Measurements from ENCODE around the gene GHRL. TPM values are rescaled to one million over a fixed set of nuclear protein-coding genes. Genes with fewer than 3 reads are reported as not detected.

The GHRL gene
- total RNA-seq, 2 experiments from 2014 or later = 0.32 to 0.42 TPM

DNA sequence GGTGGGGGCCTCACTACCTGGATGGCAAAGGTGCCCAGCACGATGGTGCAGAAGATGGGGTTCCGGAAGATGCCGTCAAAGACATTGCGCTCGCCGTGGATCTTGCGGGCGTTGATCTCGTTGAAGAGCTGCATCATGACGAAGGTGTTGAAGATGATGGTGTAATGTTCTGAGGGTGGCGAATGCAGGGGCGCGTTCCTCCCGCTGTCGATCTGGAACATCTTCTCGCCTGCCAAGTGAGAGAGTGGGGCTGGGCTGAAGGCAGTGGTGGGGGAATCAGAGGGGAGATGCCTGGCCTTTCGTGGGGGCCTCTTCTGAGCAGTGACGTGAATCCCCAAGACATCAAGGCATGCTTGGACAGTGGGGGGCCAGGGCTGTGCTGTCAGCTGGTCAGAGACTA is 47.7 kb upstream of the GHRL start:
- CTCF ChIA-PET (ENCODE audit: unreplicated experiment) = no interaction called here

DNA sequence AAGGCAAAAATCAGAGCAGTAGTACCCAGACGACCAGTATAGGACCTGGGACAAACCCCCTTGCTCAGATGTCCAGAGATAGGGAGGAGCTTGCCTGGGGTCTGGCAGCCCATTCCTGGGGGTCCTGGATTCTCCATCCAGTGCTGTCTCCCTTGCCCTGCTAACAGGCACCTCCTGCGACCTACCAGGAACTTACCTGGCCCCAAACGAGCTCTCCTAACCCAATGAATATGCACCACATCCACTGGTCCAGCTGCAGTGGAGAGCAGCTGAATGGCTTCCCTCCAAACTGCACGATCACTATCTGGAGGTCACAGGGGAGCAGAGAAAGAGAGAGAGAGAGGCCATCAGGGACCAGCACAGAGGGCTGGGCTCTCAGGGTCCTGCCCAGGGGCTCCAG is 47.3 kb upstream of the GHRL start:
- no TSS peak for BruUV-seq (replicated peaks)
- Histone ChIP-seq H3K79me2 (ENCODE audit: insufficient read depth, low read depth, low read length) (no peaks in the 10 kb centered on the region), H3K4me2 (ENCODE audit: low read length) (no peak overlapping the region), H3K27ac (ENCODE audit: low read depth, low read length, poor library complexity, severe bottlenecking) (no peak overlapping the region), H3K36me3 (ENCODE audit: insufficient read depth, low read length) (no peaks in the 10 kb centered on the region), H3K9me3 (ENCODE audit: low read length) (no peaks in the 10 kb centered on the region), H2AFZ (ENCODE audit: low read length) (no peak overlapping the region), H3K4me1 (ENCODE audit: insufficient read depth, low read length, poor library complexity, severe bottlenecking) (peaks cover 18% of the 10 kb centered on the region), H3K4me3 (ENCODE audit: low read depth, low read length, poor library complexity, severe bottlenecking) (no peak overlapping the region), H3K9me2 (ENCODE audit: insufficient read depth, low read length) (no peaks in the 10 kb centered on the region), H4K20me1 (ENCODE audit: insufficient read depth, low read length) (no peaks in the 10 kb centered on the region)
- DNase-seq (ENCODE audit: low spot score) = no peak
- no peak for TF ChIP-seq EZH2phosphoT487 (IDR thresholded peaks at IDR 0.05; ENCODE audit: borderline replicate concordance, low read depth, low read length)
- TF ChIP-seq, protein P1, sequence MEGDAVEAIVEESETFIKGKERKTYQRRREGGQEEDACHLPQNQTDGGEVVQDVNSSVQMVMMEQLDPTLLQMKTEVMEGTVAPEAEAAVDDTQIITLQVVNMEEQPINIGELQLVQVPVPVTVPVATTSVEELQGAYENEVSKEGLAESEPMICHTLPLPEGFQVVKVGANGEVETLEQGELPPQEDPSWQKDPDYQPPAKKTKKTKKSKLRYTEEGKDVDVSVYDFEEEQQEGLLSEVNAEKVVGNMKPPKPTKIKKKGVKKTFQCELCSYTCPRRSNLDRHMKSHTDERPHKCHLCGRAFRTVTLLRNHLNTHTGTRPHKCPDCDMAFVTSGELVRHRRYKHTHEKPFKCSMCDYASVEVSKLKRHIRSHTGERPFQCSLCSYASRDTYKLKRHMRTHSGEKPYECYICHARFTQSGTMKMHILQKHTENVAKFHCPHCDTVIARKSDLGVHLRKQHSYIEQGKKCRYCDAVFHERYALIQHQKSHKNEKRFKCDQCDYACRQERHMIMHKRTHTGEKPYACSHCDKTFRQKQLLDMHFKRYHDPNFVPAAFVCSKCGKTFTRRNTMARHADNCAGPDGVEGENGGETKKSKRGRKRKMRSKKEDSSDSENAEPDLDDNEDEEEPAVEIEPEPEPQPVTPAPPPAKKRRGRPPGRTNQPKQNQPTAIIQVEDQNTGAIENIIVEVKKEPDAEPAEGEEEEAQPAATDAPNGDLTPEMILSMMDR (conservative IDR thresholded peaks at IDR 0.05; ENCODE audit: low read length) = no peak
- intact Hi-C loops (cut with micrococcal nuclease; ENCODE audit: unreplicated experiment) = no loop called here
- ChIA-PET CTCF (ENCODE audit: unreplicated experiment) (no interaction called here), POLR2A (no interaction called here)

More for the DNA sequence above, 47.7 kb upstream of the GHRL start:
- Histone ChIP-seq H3K4me1 (ENCODE audit: insufficient read depth, low read length, poor library complexity, severe bottlenecking) (peaks cover 22% of the 10 kb centered on the region), H3K79me2 (ENCODE audit: insufficient read depth, low read depth, low read length) (no peaks in the 10 kb centered on the region), H2AFZ (ENCODE audit: low read length) (no peak overlapping the region), H3K4me2 (ENCODE audit: low read length) (no peak overlapping the region), H3K4me3 (ENCODE audit: low read depth, low read length, poor library complexity, severe bottlenecking) (no peak overlapping the region), H3K9me2 (ENCODE audit: insufficient read depth, low read length) (no peaks in the 10 kb centered on the region), H3K36me3 (ENCODE audit: insufficient read depth, low read length) (no peaks in the 10 kb centered on the region), H3K27ac (ENCODE audit: low read depth, low read length, poor library complexity, severe bottlenecking) (no peak overlapping the region), H3K9me3 (ENCODE audit: low read length) (no peaks in the 10 kb centered on the region), H4K20me1 (ENCODE audit: insufficient read depth, low read length) (no peaks in the 10 kb centered on the region)
- TF ChIP-seq, protein P1 (conservative IDR thresholded peaks at IDR 0.05; ENCODE audit: low read length) = no peak
- no peak for TF ChIP-seq EZH2phosphoT487 (IDR thresholded peaks at IDR 0.05; ENCODE audit: borderline replicate concordance, low read depth, low read length)
- BruUV-seq (replicated peaks) = no TSS peak
- DNase-seq (ENCODE audit: low spot score) = no peak
- intact Hi-C loops (cut with micrococcal nuclease; ENCODE audit: unreplicated experiment) = no loop called here
- POLR2A ChIA-PET = no interaction called here

DNA sequence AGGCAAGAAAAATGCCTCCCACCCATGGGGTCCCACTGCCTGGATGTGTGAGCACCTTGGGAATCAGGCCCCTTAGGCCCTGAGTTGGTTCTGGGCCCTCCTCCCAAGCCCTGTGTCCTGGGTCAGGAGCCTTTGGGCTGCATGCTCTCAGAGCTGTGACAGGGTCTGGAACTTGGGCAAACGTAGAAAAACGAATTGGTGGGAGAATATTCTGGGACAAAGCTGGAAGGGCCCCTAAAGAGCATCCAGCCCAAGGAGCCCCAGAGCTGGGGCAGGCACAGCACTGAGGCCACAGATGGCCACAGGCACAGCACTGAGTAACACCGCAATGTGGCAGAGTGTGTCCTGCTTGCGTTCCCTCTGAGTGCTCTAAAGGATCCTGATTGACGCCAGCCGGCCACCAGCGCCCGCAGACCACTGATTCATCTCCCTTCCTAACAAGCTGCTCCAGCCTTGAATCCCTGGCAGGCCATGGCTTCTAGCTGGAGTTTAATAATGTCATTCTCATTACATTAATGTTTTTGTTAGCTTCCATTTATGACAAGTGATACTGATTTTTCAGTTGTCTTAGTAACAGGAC is 46.7 kb upstream of the GHRL start:
- H3K9me2 ChIP-seq (ENCODE audit: insufficient read depth, low read length) = no peaks in the 10 kb centered on the region
- no peaks in the 10 kb centered on the region for H3K79me2 ChIP-seq (ENCODE audit: insufficient read depth, low read depth, low read length)
- H2AFZ ChIP-seq (ENCODE audit: low read length) = no peak overlapping the region
- ChIA-PET CTCF (ENCODE audit: unreplicated experiment) (no interaction called here), POLR2A (no interaction called here)
- H3K4me3 ChIP-seq (ENCODE audit: low read depth, low read length, poor library complexity, severe bottlenecking) = no peak overlapping the region
- TF ChIP-seq EZH2phosphoT487 (IDR thresholded peaks at IDR 0.05; ENCODE audit: borderline replicate concordance, low read depth, low read length) = no peak
- TF ChIP-seq, protein P1 (conservative IDR thresholded peaks at IDR 0.05; ENCODE audit: low read length) = no peak
- intact Hi-C loops (cut with micrococcal nuclease; ENCODE audit: unreplicated experiment) = no loop called here
- H3K9me3 ChIP-seq (ENCODE audit: low read length) = no peaks in the 10 kb centered on the region
- no peaks in the 10 kb centered on the region for H4K20me1 ChIP-seq (ENCODE audit: insufficient read depth, low read length)
- H3K27ac ChIP-seq (ENCODE audit: low read depth, low read length, poor library complexity, severe bottlenecking) = no peak overlapping the region
- peaks cover 12% of the 10 kb centered on the region for H3K4me1 ChIP-seq (ENCODE audit: insufficient read depth, low read length, poor library complexity, severe bottlenecking)
- no peak overlapping the region for H3K4me2 ChIP-seq (ENCODE audit: low read length)
- H3K36me3 ChIP-seq (ENCODE audit: insufficient read depth, low read length) = no peaks in the 10 kb centered on the region
- DNase-seq (ENCODE audit: low spot score) = no peak
- no TSS peak for BruUV-seq (replicated peaks)
